Ascending aorta (tissue), 2 donors: ENCODE results near the gene RNF121. TPM values are rescaled to one million over a fixed set of nuclear protein-coding genes. Genes with fewer than 3 reads are reported as not detected.

Experiments
- DNase-seq, 2 donors: peaks; one replicate each; pipeline ENCODE4 v3.0.0-alpha.2; 2019; ENCODE audit warnings: low spot score in 2 of 2
- H3K27ac ChIP-seq, 2 donors: fragments of 200-600 bp; sonication (generic); one replicate each; pipeline ENCODE4 v1.5.1; 2016 to 2017; ENCODE audit warnings: mild to moderate bottlenecking in 1 of 2
- H3K27me3 ChIP-seq: fragments of 200-600 bp; sonication (generic); one replicate; pipeline ENCODE4 v1.5.1; 2017
- H3K36me3 ChIP-seq, 2 donors: fragments of 200-600 bp; sonication (generic); one replicate each; pipeline ENCODE4 v1.5.1; 2016
- H3K4me1 ChIP-seq, 2 donors: fragments of 200-600 bp; sonication (generic); one replicate each; pipeline ENCODE4 v1.5.1; 2016 to 2017; ENCODE audit warnings: mild to moderate bottlenecking in 1 of 2
- H3K4me3 ChIP-seq, 2 donors: fragments of 200-600 bp; sonication (generic); one replicate each; pipeline ENCODE4 v1.5.1; 2016 to 2017; ENCODE audit warnings: mild to moderate bottlenecking in 1 of 2
- H3K9me3 ChIP-seq, 2 donors: fragments of 200-600 bp; sonication (generic); one replicate each; pipeline ENCODE4 v1.5.1; 2016
- intact Hi-C: fragments of 100-400 bp; cut with DNase I; formaldehyde crosslinking; loops from one replicate; pipeline ENCODE4 v1.15.1; 2023
- total RNA-seq: library from RNA; depleted of rRNA; stranded (reverse); fragments of >200 nt; gene quantifications from one replicate; pipeline ENCODE4 v1.1.0, GENCODE V29; 2016
- TF ChIP-seq, protein P1 (sequence below), 3 experiments: fragments of 200-600 bp in 2 of 3; fragments of 450-650 bp in 1 of 3; sonication (generic) in 2 of 3; IDR thresholded peaks; one replicate each; pipeline ENCODE4 v1.5.1; 2016 to 2019; ENCODE audit warnings: antibody characterized with exemption in 3 of 3, mild to moderate bottlenecking in 1 of 3, moderate library complexity in 1 of 3

Gene RNF121
- total RNA-seq, 1 donor from 2014 or later, result 5.0 TPM

DNA sequence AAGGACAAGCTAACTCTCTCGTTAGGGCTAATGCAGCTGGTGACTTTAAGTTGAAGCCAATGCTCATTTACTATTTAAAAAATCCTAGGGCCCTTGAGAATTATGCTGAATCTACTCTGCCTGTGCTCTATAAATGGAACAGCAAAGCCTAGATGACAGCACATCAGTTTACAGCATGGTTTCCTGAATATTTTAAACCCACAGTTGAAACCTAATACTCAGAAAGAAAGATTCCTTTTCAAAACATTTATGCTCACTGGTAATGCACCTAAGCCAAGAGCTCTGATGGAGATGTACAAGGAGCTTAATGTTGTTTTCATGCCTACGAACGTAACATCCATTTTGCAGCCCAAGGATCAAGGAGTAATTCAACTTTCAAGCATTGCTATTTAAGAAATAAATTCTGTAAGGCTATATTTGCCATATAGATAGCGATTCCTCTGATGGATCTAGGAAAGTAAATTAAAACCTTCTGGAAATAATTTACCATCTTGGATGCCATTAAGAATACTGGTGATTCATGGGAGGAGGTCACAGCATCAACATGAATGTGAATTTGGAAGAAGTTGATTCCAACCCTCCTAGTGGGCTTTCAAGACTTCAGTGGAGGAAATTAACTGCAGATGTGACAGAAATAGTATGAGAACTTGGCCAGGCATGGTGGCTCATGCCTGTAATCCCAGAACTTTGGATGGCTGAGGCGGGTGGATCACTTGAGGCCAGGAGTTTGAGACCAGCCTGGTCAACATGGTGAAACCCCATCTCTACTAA, 14.9 kb upstream of the RNF121 start:
- H3K4me1 ChIP-seq, result no peaks in the 10 kb centered on the region
- no peak overlapping the region for H3K4me3 ChIP-seq
- intact Hi-C loops, result no loop called here
- no peaks in the 10 kb centered on the region for H3K9me3 ChIP-seq
- peaks cover 25 to 54% of the 10 kb centered on the region in 2 donors for H3K36me3 ChIP-seq
- DNase-seq, result no peak
- no peak overlapping the region for H3K27ac ChIP-seq
- TF ChIP-seq, protein P1, sequence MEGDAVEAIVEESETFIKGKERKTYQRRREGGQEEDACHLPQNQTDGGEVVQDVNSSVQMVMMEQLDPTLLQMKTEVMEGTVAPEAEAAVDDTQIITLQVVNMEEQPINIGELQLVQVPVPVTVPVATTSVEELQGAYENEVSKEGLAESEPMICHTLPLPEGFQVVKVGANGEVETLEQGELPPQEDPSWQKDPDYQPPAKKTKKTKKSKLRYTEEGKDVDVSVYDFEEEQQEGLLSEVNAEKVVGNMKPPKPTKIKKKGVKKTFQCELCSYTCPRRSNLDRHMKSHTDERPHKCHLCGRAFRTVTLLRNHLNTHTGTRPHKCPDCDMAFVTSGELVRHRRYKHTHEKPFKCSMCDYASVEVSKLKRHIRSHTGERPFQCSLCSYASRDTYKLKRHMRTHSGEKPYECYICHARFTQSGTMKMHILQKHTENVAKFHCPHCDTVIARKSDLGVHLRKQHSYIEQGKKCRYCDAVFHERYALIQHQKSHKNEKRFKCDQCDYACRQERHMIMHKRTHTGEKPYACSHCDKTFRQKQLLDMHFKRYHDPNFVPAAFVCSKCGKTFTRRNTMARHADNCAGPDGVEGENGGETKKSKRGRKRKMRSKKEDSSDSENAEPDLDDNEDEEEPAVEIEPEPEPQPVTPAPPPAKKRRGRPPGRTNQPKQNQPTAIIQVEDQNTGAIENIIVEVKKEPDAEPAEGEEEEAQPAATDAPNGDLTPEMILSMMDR (IDR thresholded peaks at IDR 0.05), result no peak
- H3K27me3 ChIP-seq, result no peaks in the 10 kb centered on the region

DNA sequence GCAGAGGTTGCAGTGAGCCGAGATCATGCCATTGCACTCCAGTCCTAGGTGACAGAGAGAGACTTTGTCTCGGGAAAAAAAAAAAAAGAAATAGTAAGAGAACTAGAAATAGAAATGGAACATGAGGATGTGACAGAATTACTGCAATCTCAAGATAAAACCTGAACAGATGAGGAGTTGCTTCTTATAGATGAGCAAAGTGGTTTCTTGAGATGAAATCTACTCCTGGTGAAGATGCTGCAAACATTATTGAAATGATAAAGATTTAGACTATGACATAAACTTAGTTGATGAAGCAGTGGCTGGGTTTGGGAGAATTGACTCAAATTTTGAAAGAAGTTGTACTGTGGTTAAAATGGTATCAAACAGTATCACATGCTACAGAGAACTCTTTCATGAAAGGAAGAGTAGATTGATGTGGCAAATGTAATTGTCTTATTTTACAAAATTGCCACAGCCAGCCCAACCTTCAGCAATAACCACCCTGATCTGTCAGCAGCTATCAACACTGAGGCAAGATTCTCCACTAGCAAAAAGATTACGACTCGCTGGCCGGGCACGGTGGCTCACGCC, 14.1 kb upstream of the RNF121 start:
- intact Hi-C loops, result no loop called here
- Histone ChIP-seq H3K27ac (no peak overlapping the region), H3K4me1 (no peaks in the 10 kb centered on the region), H3K27me3 (no peaks in the 10 kb centered on the region), H3K9me3 (no peaks in the 10 kb centered on the region), H3K36me3 (peaks cover 25 to 54% of the 10 kb centered on the region in 2 donors), H3K4me3 (no peak overlapping the region)
- TF ChIP-seq, protein P1 (IDR thresholded peaks at IDR 0.05), result no peak
- no peak for DNase-seq

DNA sequence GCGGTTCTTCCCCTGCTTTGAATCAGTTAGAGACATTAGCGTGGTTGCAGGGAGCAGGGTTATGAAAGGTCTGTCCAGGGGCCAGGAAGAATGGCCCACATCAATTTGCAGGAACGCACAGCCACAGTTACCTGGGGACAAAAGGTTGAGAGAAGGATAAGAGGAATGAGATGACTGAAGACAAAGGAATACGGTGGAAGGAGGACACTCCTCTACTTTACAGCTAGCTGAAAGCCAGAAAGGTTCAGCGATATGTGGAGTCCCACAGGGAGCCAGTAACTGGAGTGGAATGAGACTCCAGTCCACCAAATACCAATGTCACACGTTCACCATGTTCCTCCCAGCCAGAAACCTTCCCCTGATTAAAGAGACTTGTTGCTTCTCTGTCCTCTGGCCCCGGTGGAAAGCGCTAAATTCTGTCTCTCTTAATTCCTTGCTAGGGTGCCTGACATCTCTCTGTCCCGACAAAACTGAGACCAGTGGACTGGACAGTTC, 11.2 kb upstream of the RNF121 start:
- intact Hi-C loops, result no loop called here
- Histone ChIP-seq H3K4me1 (no peaks in the 10 kb centered on the region), H3K27me3 (no peaks in the 10 kb centered on the region), H3K27ac (no peak overlapping the region), H3K36me3 (peaks cover 18 to 51% of the 10 kb centered on the region in 2 donors), H3K9me3 (no peaks in the 10 kb centered on the region), H3K4me3 (no peak overlapping the region)
- TF ChIP-seq, protein P1 (IDR thresholded peaks at IDR 0.05), result no peak
- DNase-seq, result no peak

DNA sequence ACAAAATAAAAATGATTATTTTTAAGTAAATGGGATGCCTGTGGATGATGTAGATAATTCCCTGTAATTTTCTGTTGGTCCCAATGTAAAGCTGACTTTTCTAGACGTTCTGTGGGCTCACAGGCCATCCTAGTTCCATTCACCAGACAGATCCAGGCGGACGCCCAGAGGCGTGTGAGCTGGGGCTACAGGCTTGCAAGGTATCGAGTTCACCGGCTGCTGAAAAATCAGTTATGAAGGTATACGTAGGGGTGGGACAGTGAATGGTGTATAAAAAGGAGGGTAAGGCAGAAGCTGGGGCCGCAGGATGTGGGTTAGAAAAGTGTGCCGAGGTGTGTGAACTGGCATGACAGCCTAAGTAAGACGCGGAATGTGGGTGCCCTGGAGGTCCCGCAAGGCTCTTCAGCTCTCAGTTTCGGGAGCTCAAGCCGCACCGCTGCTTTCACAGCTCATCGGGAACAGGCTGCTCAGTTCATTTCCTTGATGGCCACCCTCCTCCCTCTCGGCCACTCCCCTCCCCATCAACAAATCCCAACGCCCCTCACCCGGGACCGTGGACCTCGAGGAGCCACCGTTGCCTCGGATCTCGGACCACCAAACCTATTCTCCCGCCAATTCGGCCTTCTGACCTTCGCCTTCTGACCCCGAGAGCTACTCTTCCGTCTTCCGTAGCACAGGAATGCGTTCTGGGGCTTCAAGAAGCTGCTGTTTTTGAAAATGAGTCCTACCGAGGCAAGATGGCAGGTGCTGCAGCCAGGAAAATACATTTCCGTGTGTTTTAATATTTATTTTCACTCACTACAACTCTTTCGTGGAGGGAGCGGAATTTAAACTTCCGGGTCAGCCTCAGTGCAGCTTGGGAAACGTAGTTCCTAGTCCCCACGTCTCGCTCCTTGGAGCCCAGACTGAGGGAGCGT, 768 bp upstream of the RNF121 start, which contains the start of gene XNDC1N:
XNDC1N (minus strand) TSS at position 775 of the 917 bp plus-strand sequence. CDS start 5,241 bp downstream, outside the sequence.
- Histone ChIP-seq H3K9me3 (no peaks in the 10 kb centered on the region), H3K36me3 (no peaks in the 10 kb centered on the region), H3K4me3 (peak within 1 kb of the TSS; percentile 85 to 96), H3K27me3 (no peaks in the 10 kb centered on the region), H3K4me1 (peaks cover 0 to 9% of the 10 kb centered on the region in 2 donors), H3K27ac (peak within 1 kb of the TSS; percentile 74 to 88)
- peak; percentile 16 to 73 for DNase-seq
- intact Hi-C loops, result loop anchor here (1.0 to 2.0 kb wide), 2 partner anchors 141 to 184 kb away; partner anchors contain the start of gene ANAPC15
- TF ChIP-seq, protein P1 (IDR thresholded peaks at IDR 0.05), result no peak

DNA sequence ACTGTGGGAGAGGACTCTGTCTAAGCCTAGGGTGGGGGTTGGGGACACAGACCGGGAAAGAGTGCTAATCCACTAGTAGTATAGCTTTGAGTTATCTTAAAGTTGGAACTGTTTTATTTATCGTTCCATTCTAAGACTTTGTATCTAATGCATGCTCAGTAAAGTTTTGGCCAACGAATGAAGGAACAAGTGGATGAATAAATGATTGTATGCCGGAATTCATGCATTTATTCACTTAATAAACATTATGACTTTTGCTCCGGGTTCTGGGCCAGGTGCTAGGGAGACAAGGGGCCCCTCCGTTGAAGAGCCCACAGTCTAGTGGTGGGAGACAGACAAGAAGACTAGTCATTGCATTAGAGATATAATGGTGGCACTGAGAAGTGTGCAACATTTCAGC, 645 bp downstream of the RNF121 start:
- no peaks in the 10 kb centered on the region for H3K9me3 ChIP-seq
- intact Hi-C loops, result loop anchor here (2.0 kb wide), 1 partner anchor 143 kb away; no protein-coding TSS in a partner anchor
- TF ChIP-seq, protein P1 (IDR thresholded peaks at IDR 0.05), result no peak
- peaks cover 0 to 15% of the 10 kb centered on the region in 2 donors for H3K4me1 ChIP-seq
- no peak for DNase-seq
- no peaks in the 10 kb centered on the region for H3K27me3 ChIP-seq
- no peaks in the 10 kb centered on the region for H3K36me3 ChIP-seq
- peak overlapping the region in 1 of 2 donors; percentile 74 for H3K27ac ChIP-seq
- H3K4me3 ChIP-seq, result peak overlapping the region; percentile 85 to 96
